ENCODE measurements around the gene KDM4B. TPM values are rescaled to one million over a fixed set of nuclear protein-coding genes. Genes with fewer than 3 reads are reported as not detected.

The KDM4B gene
- total and polyA plus RNA-seq, 10 of the 15 experiments (the other 5 are each of a cell fraction or from before 2014, with no cell fraction given): 0.47 to 49.6 (median 16.2) TPM

GRCh38 chr19:4983346-4984105 is 14.6 kb downstream of the KDM4B start:
- no peak for DNase-seq (ENCODE audit: low read depth, low spot score)
- ChIA-PET SMC1A (ENCODE audit: uncharacterized antibody, unreplicated experiment) (no interaction called here), POLR2A (interaction anchor here (0.6 kb wide), 1 partner anchor 667 kb away, joined by 4 read pairs; no protein-coding TSS in a partner anchor), RAD21 (ENCODE audit: unreplicated experiment) (no interaction called here), CTCF (interaction anchor here (0.6 kb wide), 1 partner anchor 20 kb away, joined by 3 read pairs; no protein-coding TSS in a partner anchor)
- TF ChIP-seq MTA3 (IDR thresholded peaks at IDR 0.05; ENCODE audit: borderline replicate concordance, low read length) (no peak), ZBTB33 (IDR thresholded peaks at IDR 0.05) (no peak), TCF12 (IDR thresholded peaks at IDR 0.05; ENCODE audit: low read depth, low read length) (no peak), IRF4 (IDR thresholded peaks at IDR 0.05; ENCODE audit: low read depth, low read length) (no peak), ZZZ3 (IDR thresholded peaks at IDR 0.05; ENCODE audit: control insufficient read depth, insufficient read length, low read depth) (no peak), SREBF2 (IDR thresholded peaks at IDR 0.05; ENCODE audit: low read length) (no peak), E2F8 (IDR thresholded peaks at IDR 0.05; ENCODE audit: low read depth, partially characterized antibody) (no peak), USF1 (IDR thresholded peaks at IDR 0.05; ENCODE audit: borderline replicate concordance, extremely low read length, insufficient read depth, low read depth, low read length) (no peak)
- TF ChIP-seq, protein P1, sequence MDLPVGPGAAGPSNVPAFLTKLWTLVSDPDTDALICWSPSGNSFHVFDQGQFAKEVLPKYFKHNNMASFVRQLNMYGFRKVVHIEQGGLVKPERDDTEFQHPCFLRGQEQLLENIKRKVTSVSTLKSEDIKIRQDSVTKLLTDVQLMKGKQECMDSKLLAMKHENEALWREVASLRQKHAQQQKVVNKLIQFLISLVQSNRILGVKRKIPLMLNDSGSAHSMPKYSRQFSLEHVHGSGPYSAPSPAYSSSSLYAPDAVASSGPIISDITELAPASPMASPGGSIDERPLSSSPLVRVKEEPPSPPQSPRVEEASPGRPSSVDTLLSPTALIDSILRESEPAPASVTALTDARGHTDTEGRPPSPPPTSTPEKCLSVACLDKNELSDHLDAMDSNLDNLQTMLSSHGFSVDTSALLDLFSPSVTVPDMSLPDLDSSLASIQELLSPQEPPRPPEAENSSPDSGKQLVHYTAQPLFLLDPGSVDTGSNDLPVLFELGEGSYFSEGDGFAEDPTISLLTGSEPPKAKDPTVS (IDR thresholded peaks at IDR 0.05; ENCODE audit: low read depth, low read length): no peak
- no peak overlapping the region for H3K9ac ChIP-seq (ENCODE audit: control insufficient read depth, insufficient read depth, low read length)
- H2AFZ ChIP-seq (ENCODE audit: control insufficient read depth, low read depth, low read length): no peak overlapping the region
- no peaks in the 10 kb centered on the region for H3K27me3 ChIP-seq (replicated peaks in 1 of 2; ENCODE audit: control insufficient read depth in 2 of 2, insufficient read depth in 2 of 2, low read length in 1 of 2)
- no peaks in the 10 kb centered on the region for H3K9me3 ChIP-seq (replicated peaks; ENCODE audit: control insufficient read depth, insufficient read depth, low read length)
- H3K27ac ChIP-seq (ENCODE audit: control insufficient read depth, insufficient read depth): no peak overlapping the region
- H3K4me1 ChIP-seq (ENCODE audit: control insufficient read depth, insufficient read depth, low read length): peaks cover 3% of the 10 kb centered on the region; the same call in 1 of the 2 replicates
- peaks cover 31% of the 10 kb centered on the region for H3K79me2 ChIP-seq (ENCODE audit: control insufficient read depth, insufficient read depth, low read length)
- no peak overlapping the region for H3K4me2 ChIP-seq (ENCODE audit: control insufficient read depth, insufficient read depth)
- H3K4me3 ChIP-seq: no peak overlapping the region
- WGBS (ENCODE audit: insufficient coverage, insufficient replicate concordance, low lambda C conversion rate, missing lambda C conversion rate): 98% methylated on average over 23 of the region's 23 CpGs
- FAIRE-seq: no peak
- intact Hi-C loops (cut with micrococcal nuclease; ENCODE audit: unreplicated experiment): no loop called here
- no TSS peak for BruUV-seq (replicated peaks)
- in situ Hi-C loops (cut with MboI): no loop called here
- H3K36me3 ChIP-seq (ENCODE audit: control insufficient read depth in 2 of 2, insufficient read depth in 2 of 2, low read length in 1 of 2): peaks cover 0 to 8% of the 10 kb centered on the region in 2 experiments; a peak in 1 of 4 replicates
- peaks cover 8% of the 10 kb centered on the region for H4K20me1 ChIP-seq (ENCODE audit: control insufficient read depth, insufficient read depth)
- ATAC-seq: no peak

Measured in GM12878 (cell line).